Mucosa of stomach (tissue), 1 donor: ENCODE results near the gene TMC8.
"Not testable (repeated sequence)": the region's sequence is repeated elsewhere in the genome, so short reads cannot be mapped to it uniquely, and the experiment has no call there.

Experiments
- H3K27me3 ChIP-seq: one replicate; pipeline ENCODE4 v1.7.0; 2013; ENCODE audit warnings: mild to moderate bottlenecking, low read length; ENCODE audit not compliant: control insufficient read depth, insufficient read depth
- H3K36me3 ChIP-seq: one replicate; pipeline ENCODE4 v1.7.0; 2013; ENCODE audit warnings: low read length; ENCODE audit not compliant: control insufficient read depth, insufficient read depth
- H3K4me1 ChIP-seq: one replicate; pipeline ENCODE4 v1.7.0; 2013; ENCODE audit warnings: mild to moderate bottlenecking, low read length; ENCODE audit not compliant: control insufficient read depth, insufficient read depth
- H3K4me3 ChIP-seq: one replicate; pipeline ENCODE4 v1.7.0; 2013; ENCODE audit warnings: low read length
- H3K9ac ChIP-seq: one replicate; pipeline ENCODE4 v1.7.0; 2013; ENCODE audit warnings: mild to moderate bottlenecking, low read length, moderate library complexity
- H3K9me3 ChIP-seq: one replicate; pipeline ENCODE4 v1.7.0; 2013; ENCODE audit warnings: mild to moderate bottlenecking, low read length, moderate library complexity; ENCODE audit not compliant: control insufficient read depth
- donor health status: Pancreatic carcinoma.

Gene TMC8

GRCh38 chr17:78163881-78164747 lies 33.5 kb downstream of the TMC8 start:
- Histone ChIP-seq H3K4me3 (no peak overlapping the region), H3K9me3 (no peaks in the 10 kb centered on the region), H3K4me1 (peaks cover 14% of the 10 kb centered on the region), H3K27me3 (no peaks in the 10 kb centered on the region), H3K9ac (no peak overlapping the region), H3K36me3 (no peaks in the 10 kb centered on the region)

GRCh38 chr17:78164748-78165607 lies 34.4 kb downstream of the TMC8 start:
- no peak overlapping the region for H3K9ac ChIP-seq
- H3K27me3 ChIP-seq, result no peaks in the 10 kb centered on the region
- H3K36me3 ChIP-seq, result no peaks in the 10 kb centered on the region
- no peaks in the 10 kb centered on the region for H3K9me3 ChIP-seq
- H3K4me3 ChIP-seq, result no peak overlapping the region
- H3K4me1 ChIP-seq, result peaks cover 20% of the 10 kb centered on the region

GRCh38 chr17:78166416-78166815 lies 35.8 kb downstream of the TMC8 start:
- Histone ChIP-seq H3K4me3 (no peak overlapping the region), H3K9me3 (no peaks in the 10 kb centered on the region), H3K36me3 (peaks cover 9% of the 10 kb centered on the region), H3K27me3 (no peaks in the 10 kb centered on the region), H3K4me1 (peaks cover 32% of the 10 kb centered on the region), H3K9ac (no peak overlapping the region)

- Histone ChIP-seq H3K4me3 (peak within 1 kb of the TSS; percentile 69), H3K4me1 (peaks cover 51% of the 10 kb centered on the region), H3K36me3 (peaks cover 9% of the 10 kb centered on the region), H3K27me3 (no peaks in the 10 kb centered on the region), H3K9ac (peak within 1 kb of the TSS; percentile 83), H3K9me3 (no peaks in the 10 kb centered on the region)
Measured at GRCh38 chr17:78168242-78168902, 37.8 kb downstream of the TMC8 start, which contains the start of gene SYNGR2. Gene SYNGR2, plus strand, starts transcription at chr17:78168581. Its CDS starts 36 bp downstream, at chr17:78168617.

- Histone ChIP-seq H3K27me3 (no peaks in the 10 kb centered on the region), H3K9me3 (no peaks in the 10 kb centered on the region), H3K36me3 (peaks cover 9% of the 10 kb centered on the region), H3K4me1 (peaks cover 57% of the 10 kb centered on the region), H3K9ac (peak overlapping the region; percentile 83), H3K4me3 (peak overlapping the region; percentile 69)
Measured at GRCh38 chr17:78168903-78169793, 38.6 kb downstream of the TMC8 start.

GRCh38 chr17:78170692-78171590 lies 40.4 kb downstream of the TMC8 start:
- H3K9ac ChIP-seq, result peak overlapping the region; percentile 55
- no peaks in the 10 kb centered on the region for H3K27me3 ChIP-seq
- peaks cover 68% of the 10 kb centered on the region for H3K4me1 ChIP-seq
- no peaks in the 10 kb centered on the region for H3K9me3 ChIP-seq
- H3K36me3 ChIP-seq, result peaks cover 9% of the 10 kb centered on the region
- H3K4me3 ChIP-seq, result no peak overlapping the region

GRCh38 chr17:78171591-78172248 lies 41.1 kb downstream of the TMC8 start:
- peaks cover 76% of the 10 kb centered on the region for H3K4me1 ChIP-seq
- H3K9ac ChIP-seq, result peak overlapping the region; percentile 55

GRCh38 chr17:78172249-78173051 lies 41.9 kb downstream of the TMC8 start:
- H3K4me1 ChIP-seq, result peaks cover 80% of the 10 kb centered on the region
- H3K36me3 ChIP-seq, result peaks cover 9% of the 10 kb centered on the region
- H3K9me3 ChIP-seq, result no peaks in the 10 kb centered on the region
- no peaks in the 10 kb centered on the region for H3K27me3 ChIP-seq
- H3K9ac ChIP-seq, result peak overlapping the region; percentile 52
- peak overlapping the region; percentile 58 for H3K4me3 ChIP-seq

More at GRCh38 chr17:78171591-78172248, 41.1 kb downstream of the TMC8 start:
- not testable (repeated sequence) for H3K9me3 ChIP-seq, H3K4me3 ChIP-seq, H3K36me3 ChIP-seq, H3K27me3 ChIP-seq

- Histone ChIP-seq H3K36me3 (peaks cover 9% of the 10 kb centered on the region), H3K4me3 (peak overlapping the region; percentile 58), H3K9ac (peak overlapping the region; percentile 52), H3K4me1 (peaks cover 76% of the 10 kb centered on the region), H3K9me3 (no peaks in the 10 kb centered on the region), H3K27me3 (no peaks in the 10 kb centered on the region)
Measured at GRCh38 chr17:78173097-78173715, 42.6 kb downstream of the TMC8 start.
